ENCODE data around the gene JUND. TPM values are rescaled to one million over a fixed set of nuclear protein-coding genes. Genes with fewer than 3 reads are reported as not detected.

The JUND gene
- total RNA-seq, 1 experiment from 2014 or later = 221 TPM

GRCh38 chr19:18245297-18245696 is 36.1 kb downstream of the JUND start:
- BruUV-seq (replicated peaks) = no TSS peak
- Histone ChIP-seq H3K4me3 (replicated peaks in 1 of 2; ENCODE audit: low read depth in 1 of 2, low read length in 2 of 2) (no peak overlapping the region), H3K9me2 (ENCODE audit: insufficient read depth) (no peaks in the 10 kb centered on the region), H3K27ac (ENCODE audit: low read depth, low read length) (no peak overlapping the region), H3K27me3 (ENCODE audit: insufficient read depth, low read length) (no peaks in the 10 kb centered on the region), H3K9me3 (ENCODE audit: control insufficient read depth in 1 of 2, insufficient read depth in 1 of 2, low read depth in 1 of 2, low read length in 2 of 2) (no peaks in the 10 kb centered on the region), H3K9ac (ENCODE audit: low read length) (no peak overlapping the region), H3K36me3 (ENCODE audit: control insufficient read depth in 1 of 2, insufficient read depth in 2 of 2, low read length in 2 of 2) (no peaks in the 10 kb centered on the region), H3K79me2 (ENCODE audit: insufficient read depth, low read length) (no peaks in the 10 kb centered on the region), H3K4me1 (ENCODE audit: control insufficient read depth in 1 of 2, insufficient read depth in 2 of 2, low read length in 2 of 2) (no peaks in the 10 kb centered on the region), H4K20me1 (ENCODE audit: insufficient read depth) (no peaks in the 10 kb centered on the region), H3K4me2 (ENCODE audit: low read length) (no peak overlapping the region), H2AFZ (ENCODE audit: low read depth, low read length, poor library complexity, severe bottlenecking) (no peak overlapping the region)
- ChIA-PET POLR2A (interaction anchor here (0.7 kb wide), 1 partner anchor 259 kb away, joined by 3 read pairs; no protein-coding TSS in a partner anchor), RAD21 (ENCODE audit: low non-redundant PET in 1 of 2, low total read pairs in 2 of 2, uncharacterized antibody in 2 of 2, unreplicated experiment in 2 of 2) (interaction anchor here in 1 of 2 experiments (0.6 to 0.7 kb wide), 2 partner anchors 73 to 111 kb away, joined by 3 to 4 read pairs; no protein-coding TSS in a partner anchor), CTCF (interaction anchor here (0.6 to 2.6 kb wide), 3 partner anchors 10 to 130 kb away, joined by 3 to 7 read pairs (median 4); a partner anchor contains a TSS)
- TF ChIP-seq CTCF (IDR thresholded peaks at IDR 0.05 in 2 of 3, conservative IDR thresholded peaks at IDR 0.05 in 1 of 3; ENCODE audit: borderline replicate concordance in 1 of 3, insufficient read depth in 1 of 3, low read depth in 2 of 3, low read length in 2 of 3) (no peak), FOSL1 (IDR thresholded peaks at IDR 0.05; ENCODE audit: low read depth) (no peak), POLR2A (IDR thresholded peaks at IDR 0.05; ENCODE audit: borderline replicate concordance, extremely low read depth, insufficient read depth, insufficient read length) (no peak), EGR1 (IDR thresholded peaks at IDR 0.05; ENCODE audit: low read depth) (no peak), CEBPB (IDR thresholded peaks at IDR 0.05; ENCODE audit: low read depth) (no peak), JUND (IDR thresholded peaks at IDR 0.05) (no peak), ZNF274 (IDR thresholded peaks at IDR 0.05; ENCODE audit: low read depth, low read length) (no peak), EZH2phosphoT487 (IDR thresholded peaks at IDR 0.05; ENCODE audit: borderline replicate concordance) (no peak), ZBTB33 (IDR thresholded peaks at IDR 0.05; ENCODE audit: extremely low read depth, insufficient replicate concordance, low read length) (no peak), POLR2AphosphoS5 (IDR thresholded peaks at IDR 0.05; ENCODE audit: low read depth, low read length) (no peak), YY1 (IDR thresholded peaks at IDR 0.05; ENCODE audit: extremely low read depth, insufficient replicate concordance, low read depth, low read length) (no peak), CBX3 (IDR thresholded peaks at IDR 0.05; ENCODE audit: low read depth) (no peak), SRF (IDR thresholded peaks at IDR 0.05; ENCODE audit: low read depth) (no peak), TCF7L2 (IDR thresholded peaks at IDR 0.05; ENCODE audit: borderline replicate concordance, extremely low read depth, insufficient read depth, insufficient read length) (no peak), ELF1 (IDR thresholded peaks at IDR 0.05; ENCODE audit: borderline replicate concordance, low read depth) (no peak), EZH2 (IDR thresholded peaks at IDR 0.05) (no peak), SP1 (IDR thresholded peaks at IDR 0.05; ENCODE audit: low read depth) (no peak), ZFX (IDR thresholded peaks at IDR 0.05) (no peak)
- TF ChIP-seq, protein P1, sequence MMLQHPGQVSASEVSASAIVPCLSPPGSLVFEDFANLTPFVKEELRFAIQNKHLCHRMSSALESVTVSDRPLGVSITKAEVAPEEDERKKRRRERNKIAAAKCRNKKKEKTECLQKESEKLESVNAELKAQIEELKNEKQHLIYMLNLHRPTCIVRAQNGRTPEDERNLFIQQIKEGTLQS (IDR thresholded peaks at IDR 0.05) = no peak
- intact Hi-C loops (cut with micrococcal nuclease) = no loop called here
- no peak for DNase-seq (ENCODE audit: low read depth, low spot score)
- ATAC-seq = no peak

Measured in HCT116 (cell line).